ENCODE results near the gene PLK5.
"Not testable (repeated sequence)": the region's sequence is repeated elsewhere in the genome, so short reads cannot be mapped to it uniquely, and the experiment has no call there.

The PLK5 gene

DNA sequence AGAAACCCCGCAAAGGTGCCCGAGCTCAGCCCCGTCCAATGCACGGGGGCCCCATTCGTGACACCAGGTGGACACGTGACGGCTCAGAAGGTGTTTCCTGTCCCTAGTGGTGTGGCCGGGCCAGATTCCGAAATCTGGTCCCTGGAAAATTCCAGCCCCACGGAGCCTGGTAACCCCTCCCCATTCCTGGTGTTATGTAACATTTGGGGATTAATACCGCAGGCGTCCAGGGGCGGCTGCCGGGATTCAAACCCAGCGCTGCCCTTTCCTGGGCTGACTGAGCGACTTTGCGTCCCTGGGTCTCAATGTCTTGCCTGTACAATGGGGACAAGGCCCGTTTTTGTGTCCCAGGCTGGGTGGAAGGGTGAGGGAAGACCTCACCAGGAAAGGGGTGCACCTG lies 1.0 kb upstream of the PLK5 start:
- H3K36me3 Mint-ChIP-seq (ENCODE audit: low read depth), result no peaks in the 10 kb centered on the region
- H3K9me3 Mint-ChIP-seq, result no peaks in the 10 kb centered on the region
- DNase-seq, result no peak
- no peak overlapping the region for H3K27ac Mint-ChIP-seq
- no peak overlapping the region for H3K4me3 Mint-ChIP-seq
- H3K4me1 Mint-ChIP-seq (ENCODE audit: low read depth), result peaks cover 7% of the 10 kb centered on the region
- peaks cover 47% of the 10 kb centered on the region for H3K27me3 Mint-ChIP-seq

DNA sequence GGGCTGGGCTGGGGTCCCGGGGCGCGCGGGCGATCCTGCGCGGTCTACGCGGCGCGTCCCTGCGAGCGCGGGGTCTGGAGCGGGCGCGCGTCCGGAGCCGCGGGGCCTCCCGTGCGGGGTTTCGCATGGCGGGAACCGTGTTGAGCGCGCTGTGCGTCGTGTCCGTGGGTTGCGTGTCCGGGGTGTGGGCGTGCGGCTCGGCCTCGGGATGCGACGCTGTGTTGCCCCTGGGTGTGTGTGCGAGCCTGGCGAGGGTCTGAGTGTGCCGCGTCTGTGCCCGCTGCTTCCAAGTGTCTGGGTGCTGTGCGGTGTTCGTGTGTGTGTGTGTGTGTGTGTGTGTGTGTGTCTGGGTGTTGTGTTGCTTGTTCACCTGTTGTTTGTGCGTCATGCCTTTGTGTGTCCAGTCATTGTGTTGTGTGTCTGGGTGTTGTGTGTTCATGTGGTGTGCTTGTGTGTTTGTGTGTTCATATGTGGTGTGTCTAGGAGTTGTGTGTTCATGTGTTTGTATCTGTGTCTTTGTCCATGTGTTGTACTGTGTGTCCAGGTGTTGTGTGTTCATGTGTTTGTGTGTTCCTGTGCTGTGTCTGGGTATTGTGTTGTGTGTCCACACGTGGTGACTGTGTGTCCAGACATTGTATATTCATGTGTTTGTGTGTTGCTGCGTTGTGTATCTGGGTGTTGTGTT lies 552 bp downstream of the PLK5 start:
- peaks cover 47% of the 10 kb centered on the region for H3K27me3 Mint-ChIP-seq
- no peaks in the 10 kb centered on the region for H3K36me3 Mint-ChIP-seq (ENCODE audit: low read depth)
- no peaks in the 10 kb centered on the region for H3K9me3 Mint-ChIP-seq
- DNase-seq, result no peak
- peaks cover 7% of the 10 kb centered on the region for H3K4me1 Mint-ChIP-seq (ENCODE audit: low read depth)
- no peak overlapping the region for H3K27ac Mint-ChIP-seq
- no peak overlapping the region for H3K4me3 Mint-ChIP-seq

DNA sequence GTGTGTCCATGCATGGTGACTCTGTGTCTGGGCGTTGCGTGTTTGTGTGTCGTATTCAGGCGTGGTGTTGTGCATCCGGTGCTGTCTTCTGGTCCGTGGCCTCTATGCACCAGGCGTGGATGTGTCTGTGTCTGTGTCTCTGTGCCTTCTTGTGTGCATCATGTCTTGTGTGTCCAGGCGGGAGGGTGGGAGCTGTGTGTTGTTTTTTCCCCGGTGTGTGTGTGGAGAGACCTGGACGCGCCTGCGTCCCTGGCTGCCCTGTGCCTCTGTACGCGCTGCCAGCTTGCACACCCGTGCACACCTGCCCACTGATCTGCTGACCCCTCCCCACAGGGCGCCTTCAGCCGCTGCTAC lies 1.1 kb downstream of the PLK5 start:
- H3K9me3 Mint-ChIP-seq, result no peaks in the 10 kb centered on the region
- peaks cover 50% of the 10 kb centered on the region for H3K27me3 Mint-ChIP-seq
- H3K4me1 Mint-ChIP-seq (ENCODE audit: low read depth), result peaks cover 7% of the 10 kb centered on the region
- no peaks in the 10 kb centered on the region for H3K36me3 Mint-ChIP-seq (ENCODE audit: low read depth)
- DNase-seq, result no peak
- no peak overlapping the region for H3K27ac Mint-ChIP-seq
- H3K4me3 Mint-ChIP-seq, result no peak overlapping the region

DNA sequence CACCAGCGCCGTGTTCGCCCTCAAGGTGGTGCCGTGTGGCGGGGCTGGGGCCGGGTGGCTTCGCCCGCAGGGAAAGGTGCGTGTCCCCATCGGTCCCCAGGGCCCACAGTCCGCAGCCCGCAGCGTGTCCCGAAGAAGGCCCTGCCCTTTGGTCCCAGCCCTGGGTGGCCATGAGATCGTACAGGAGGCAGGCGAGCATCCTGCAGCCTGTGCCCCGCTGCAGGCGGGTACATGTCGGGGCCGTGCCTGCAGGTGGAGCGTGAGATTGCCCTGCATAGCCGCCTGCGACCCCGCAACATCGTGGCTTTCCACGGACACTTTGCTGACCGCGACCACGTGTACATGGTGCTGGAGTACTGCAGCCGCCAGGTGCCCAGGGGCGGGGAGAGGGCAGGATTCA lies 1.5 kb downstream of the PLK5 start:
- Mint-ChIP-seq H3K9me3 (no peaks in the 10 kb centered on the region), H3K36me3 (ENCODE audit: low read depth) (no peaks in the 10 kb centered on the region), H3K27ac (no peak overlapping the region), H3K27me3 (peaks cover 53% of the 10 kb centered on the region), H3K4me3 (no peak overlapping the region), H3K4me1 (ENCODE audit: low read depth) (peaks cover 7% of the 10 kb centered on the region)
- no peak for DNase-seq

DNA sequence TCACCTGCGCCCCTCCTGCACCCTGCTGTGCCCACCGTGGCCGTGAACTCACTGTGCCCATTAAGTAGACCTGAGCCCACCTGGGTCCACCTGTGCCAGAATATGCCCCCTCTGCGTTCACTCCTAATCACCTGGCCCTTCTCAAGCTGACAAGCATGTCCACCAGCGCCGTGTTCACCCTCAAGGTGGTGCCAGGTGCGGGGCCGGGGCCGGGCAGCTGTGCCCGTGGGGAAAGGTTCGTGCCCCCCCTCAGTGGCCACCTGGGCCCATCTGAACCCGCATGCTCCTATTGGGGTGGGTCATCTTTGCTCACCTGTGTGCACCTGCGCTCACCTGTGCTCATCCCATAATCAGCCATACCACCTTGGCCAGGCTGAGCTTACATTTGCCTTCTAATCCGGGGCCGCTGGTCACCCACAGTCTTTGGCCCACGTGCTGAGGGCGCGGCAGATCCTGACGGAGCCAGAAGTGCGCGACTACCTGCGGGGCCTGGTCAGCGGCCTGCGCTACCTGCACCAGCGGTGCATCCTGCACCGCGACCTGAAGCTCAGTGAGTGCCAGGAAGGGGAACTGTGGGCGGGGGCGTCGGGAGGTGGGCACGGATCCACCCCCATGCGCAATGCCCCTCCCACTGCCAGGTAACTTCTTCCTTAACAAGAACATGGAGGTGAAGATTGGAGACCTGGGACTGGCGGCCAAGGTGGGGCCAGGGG lies 2.3 kb downstream of the PLK5 start:
- Mint-ChIP-seq H3K4me1 (ENCODE audit: low read depth) (peaks cover 7% of the 10 kb centered on the region), H3K9me3 (no peaks in the 10 kb centered on the region), H3K36me3 (ENCODE audit: low read depth) (no peaks in the 10 kb centered on the region), H3K27me3 (peaks cover 53% of the 10 kb centered on the region), H3K4me3 (no peak overlapping the region), H3K27ac (no peak overlapping the region)
- DNase-seq, result no peak

DNA sequence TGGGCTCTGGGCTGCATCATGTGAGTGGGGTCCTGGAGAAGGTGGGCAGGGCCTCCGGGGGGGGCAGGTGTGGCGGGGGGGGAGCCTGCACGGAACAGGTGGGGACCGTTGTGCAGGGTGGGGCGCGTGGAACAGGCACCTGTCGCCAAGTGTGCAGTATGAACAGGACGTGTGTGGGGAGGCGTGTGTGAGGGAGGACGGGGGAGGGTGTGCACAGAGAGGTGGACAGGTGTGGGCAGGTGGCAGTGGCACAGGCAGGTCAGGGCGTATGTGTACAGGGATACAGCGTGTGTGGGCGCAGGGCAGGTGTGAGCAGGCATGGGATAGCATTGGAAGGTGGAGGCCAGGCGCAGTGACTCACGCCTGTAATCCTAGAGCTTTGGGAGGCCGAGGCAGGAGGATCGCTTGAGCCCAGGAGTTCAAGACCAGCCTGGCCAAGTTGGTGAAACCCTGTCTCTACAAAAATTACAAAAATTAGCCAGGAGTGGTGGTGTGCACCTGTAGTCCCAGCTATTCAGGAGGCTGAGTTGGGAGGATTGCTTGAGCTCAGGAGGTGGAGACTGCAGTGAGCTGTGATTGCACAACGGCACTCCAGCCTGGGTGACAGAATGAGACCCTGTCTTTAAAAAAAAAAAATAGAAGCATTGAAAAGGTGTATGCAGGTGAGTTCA lies 3.2 kb downstream of the PLK5 start:
- peaks cover 51% of the 10 kb centered on the region for H3K27me3 Mint-ChIP-seq

DNA sequence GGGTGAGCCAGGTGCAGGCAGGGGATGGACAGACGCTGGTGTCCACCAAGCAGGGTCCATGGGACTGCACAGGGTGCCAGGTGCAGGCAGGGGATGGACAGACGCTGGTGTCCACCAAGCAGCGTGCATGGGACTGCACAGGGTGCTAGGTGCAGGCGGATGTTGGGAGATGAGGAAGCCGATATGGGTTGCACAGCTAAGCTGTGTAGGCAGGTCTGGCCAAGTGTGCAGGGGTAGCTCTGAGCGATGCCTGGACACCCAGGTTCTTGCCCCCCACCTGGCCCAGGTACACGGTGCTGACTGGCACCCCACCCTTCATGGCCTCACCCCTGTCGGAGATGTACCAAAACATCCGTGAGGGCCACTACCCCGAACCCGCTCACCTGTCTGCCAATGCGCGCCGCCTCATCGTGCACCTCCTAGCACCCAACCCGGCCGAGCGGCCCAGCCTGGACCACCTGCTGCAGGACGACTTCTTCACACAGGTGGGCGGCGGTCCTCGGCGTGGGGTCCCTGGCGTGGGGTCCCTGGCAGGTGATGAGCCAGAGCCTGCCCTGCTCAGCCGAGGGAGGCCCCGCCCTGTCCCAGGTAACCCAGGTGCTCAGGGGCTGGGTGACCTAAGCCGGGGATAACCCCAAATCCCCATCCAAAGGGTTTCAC lies 3.9 kb downstream of the PLK5 start:
- peaks cover 49% of the 10 kb centered on the region for H3K27me3 Mint-ChIP-seq
- no peak overlapping the region for H3K27ac Mint-ChIP-seq
- DNase-seq, result no peak
- H3K4me1 Mint-ChIP-seq (ENCODE audit: low read depth), result peaks cover 7% of the 10 kb centered on the region
- no peaks in the 10 kb centered on the region for H3K36me3 Mint-ChIP-seq (ENCODE audit: low read depth)
- H3K4me3 Mint-ChIP-seq, result no peak overlapping the region
- H3K9me3 Mint-ChIP-seq, result no peaks in the 10 kb centered on the region

More for the DNA sequence above, 3.2 kb downstream of the PLK5 start:
- no peak for DNase-seq
- no peaks in the 10 kb centered on the region for H3K36me3 Mint-ChIP-seq (ENCODE audit: low read depth)
- no peak overlapping the region for H3K4me3 Mint-ChIP-seq
- H3K27ac Mint-ChIP-seq, result no peak overlapping the region
- H3K9me3 Mint-ChIP-seq, result no peaks in the 10 kb centered on the region
- H3K4me1 Mint-ChIP-seq (ENCODE audit: low read depth), result peaks cover 7% of the 10 kb centered on the region

DNA sequence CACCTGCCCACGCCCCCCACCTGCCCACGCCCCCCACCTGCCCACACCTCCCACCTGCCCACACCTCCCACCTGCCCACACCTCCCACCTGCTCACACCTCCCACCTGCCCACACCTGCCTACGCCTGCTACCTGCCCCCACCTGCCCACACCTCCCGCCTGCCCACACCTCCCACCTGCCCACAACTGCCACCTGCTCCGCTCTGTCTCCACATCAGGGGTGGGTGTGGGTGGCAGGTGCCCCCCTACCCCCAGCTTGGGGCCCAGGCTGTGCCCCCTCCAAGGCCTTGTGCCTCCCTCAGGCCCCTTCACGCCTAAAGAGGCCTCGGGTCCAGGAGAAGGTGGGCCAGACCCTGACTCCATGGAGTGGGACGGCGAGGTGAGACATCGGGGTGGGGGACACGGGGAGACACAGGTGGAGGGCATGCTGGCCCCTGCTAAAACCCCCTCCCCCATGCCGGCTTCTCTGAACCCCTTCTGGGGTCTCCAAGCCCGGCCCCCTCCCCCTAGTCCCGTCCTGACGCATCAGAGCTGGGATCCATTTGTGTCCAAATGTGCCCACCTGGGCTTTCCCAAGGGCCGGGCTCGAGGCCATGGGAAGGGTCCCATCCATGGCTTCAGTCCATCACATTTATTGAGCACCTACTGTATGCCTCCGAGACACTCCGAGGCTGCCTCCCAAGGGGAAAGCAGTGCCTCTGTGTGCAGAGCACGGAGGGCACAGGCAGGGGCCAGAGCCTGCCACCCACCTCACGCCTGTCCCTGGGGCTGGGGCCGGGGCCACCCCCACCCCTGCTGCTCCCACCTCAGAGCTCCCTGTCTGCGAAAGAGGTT lies 4.9 kb downstream of the PLK5 start:
- Mint-ChIP-seq H3K27me3 (peaks cover 45% of the 10 kb centered on the region), H3K4me3 (no peak overlapping the region), H3K36me3 (ENCODE audit: low read depth) (no peaks in the 10 kb centered on the region), H3K27ac (no peak overlapping the region), H3K9me3 (no peaks in the 10 kb centered on the region), H3K4me1 (ENCODE audit: low read depth) (peaks cover 7% of the 10 kb centered on the region)
- DNase-seq, result no peak

DNA sequence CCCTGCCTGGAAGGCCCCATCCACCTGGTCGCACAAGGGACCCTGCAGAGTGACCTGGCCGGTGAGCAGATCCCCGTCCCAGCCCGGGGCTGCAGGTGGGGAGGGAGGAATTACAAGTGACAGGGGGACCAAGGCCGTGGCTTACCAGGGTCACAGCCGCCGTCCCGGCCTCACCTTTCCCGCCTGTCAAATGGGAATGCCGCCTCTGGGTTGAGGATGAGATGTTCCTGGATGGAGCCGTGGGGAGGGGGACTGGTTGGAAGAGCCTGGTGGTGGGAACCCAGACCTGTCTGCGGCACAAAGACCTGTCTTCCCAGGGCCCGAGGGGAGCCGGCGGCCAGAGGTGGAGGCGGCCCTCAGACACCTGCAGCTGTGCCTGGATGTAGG lies 5.5 kb downstream of the PLK5 start:
- Mint-ChIP-seq H3K4me3 (no peak overlapping the region), H3K4me1 (ENCODE audit: low read depth) (peaks cover 5% of the 10 kb centered on the region), H3K9me3 (no peaks in the 10 kb centered on the region), H3K27me3 (peaks cover 42% of the 10 kb centered on the region), H3K27ac (no peak overlapping the region), H3K36me3 (ENCODE audit: low read depth) (no peaks in the 10 kb centered on the region)
- DNase-seq, result no peak

DNA sequence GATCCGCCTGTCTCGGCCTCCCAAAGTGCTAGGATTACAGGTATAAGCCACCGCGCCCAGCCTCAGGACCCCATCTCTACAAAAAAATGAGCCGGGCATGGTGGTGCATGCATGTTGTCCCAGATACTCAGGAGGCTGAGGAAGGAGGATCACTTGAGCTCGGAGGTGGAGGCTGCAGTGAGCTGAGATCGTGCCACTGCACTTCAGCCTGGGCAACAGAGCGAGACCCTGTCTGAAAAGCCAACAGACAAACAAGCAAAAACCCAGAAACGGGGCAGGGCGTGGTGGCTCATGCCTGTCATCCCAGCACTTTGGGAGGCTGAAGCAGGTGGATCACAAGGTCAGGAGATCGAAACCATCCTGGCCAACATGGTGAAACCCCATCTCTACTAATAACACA lies 7.0 kb downstream of the PLK5 start:
- not testable (repeated sequence) for H3K4me1 Mint-ChIP-seq (ENCODE audit: low read depth); H3K9me3 Mint-ChIP-seq
- peaks cover 39% of the 10 kb centered on the region for H3K27me3 Mint-ChIP-seq

DNA sequence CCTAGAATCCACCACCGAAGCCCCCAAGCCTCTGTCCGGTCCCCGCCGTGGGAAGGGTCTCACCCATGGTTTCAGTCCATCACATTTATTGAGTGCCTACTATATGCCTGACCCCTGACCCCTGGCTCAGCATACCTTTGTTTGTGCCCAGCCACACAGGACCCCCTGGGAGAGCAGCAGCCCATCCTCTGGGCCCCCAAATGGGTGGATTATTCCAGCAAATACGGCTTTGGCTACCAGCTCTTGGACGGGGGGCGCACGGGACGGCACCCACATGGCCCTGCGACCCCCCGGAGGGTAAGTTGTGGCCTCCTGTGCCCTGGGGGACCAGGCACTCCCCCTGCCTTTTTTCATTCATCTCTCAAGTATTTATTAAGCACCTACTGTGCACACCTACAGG lies 7.7 kb downstream of the PLK5 start:
- Mint-ChIP-seq H3K27ac (no peak overlapping the region), H3K27me3 (peaks cover 33% of the 10 kb centered on the region), H3K9me3 (no peaks in the 10 kb centered on the region), H3K36me3 (ENCODE audit: low read depth) (no peaks in the 10 kb centered on the region), H3K4me1 (ENCODE audit: low read depth) (no peaks in the 10 kb centered on the region), H3K4me3 (no peak overlapping the region)
- no peak for DNase-seq

More for the DNA sequence above, 7.0 kb downstream of the PLK5 start:
- not testable (repeated sequence) for DNase-seq; H3K4me3 Mint-ChIP-seq; H3K36me3 Mint-ChIP-seq (ENCODE audit: low read depth); H3K27ac Mint-ChIP-seq

DNA sequence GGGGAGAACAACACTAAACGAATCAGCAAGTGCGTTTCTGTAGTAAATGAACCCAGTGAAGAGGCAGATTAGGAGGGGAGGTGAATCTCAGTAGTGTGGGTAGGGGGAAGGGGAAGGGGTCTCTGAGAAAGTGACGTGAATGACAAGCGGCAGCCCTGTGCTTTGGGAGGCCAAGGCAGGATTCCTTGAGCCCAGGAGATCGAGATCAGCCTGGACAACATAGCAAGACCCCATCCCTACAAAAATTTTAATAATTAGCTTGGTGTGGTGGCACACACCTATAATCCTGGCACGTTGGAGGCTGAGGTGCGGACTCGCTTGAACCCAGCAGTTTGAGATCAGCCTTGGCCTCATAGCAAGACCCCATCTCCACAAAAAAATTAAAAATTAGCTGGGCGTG lies 8.1 kb downstream of the PLK5 start:
- Mint-ChIP-seq H3K27me3 (peaks cover 30% of the 10 kb centered on the region), H3K4me1 (ENCODE audit: low read depth) (no peaks in the 10 kb centered on the region), H3K36me3 (ENCODE audit: low read depth) (no peaks in the 10 kb centered on the region), H3K27ac (no peak overlapping the region), H3K4me3 (no peak overlapping the region), H3K9me3 (no peaks in the 10 kb centered on the region)
- DNase-seq, result no peak

DNA sequence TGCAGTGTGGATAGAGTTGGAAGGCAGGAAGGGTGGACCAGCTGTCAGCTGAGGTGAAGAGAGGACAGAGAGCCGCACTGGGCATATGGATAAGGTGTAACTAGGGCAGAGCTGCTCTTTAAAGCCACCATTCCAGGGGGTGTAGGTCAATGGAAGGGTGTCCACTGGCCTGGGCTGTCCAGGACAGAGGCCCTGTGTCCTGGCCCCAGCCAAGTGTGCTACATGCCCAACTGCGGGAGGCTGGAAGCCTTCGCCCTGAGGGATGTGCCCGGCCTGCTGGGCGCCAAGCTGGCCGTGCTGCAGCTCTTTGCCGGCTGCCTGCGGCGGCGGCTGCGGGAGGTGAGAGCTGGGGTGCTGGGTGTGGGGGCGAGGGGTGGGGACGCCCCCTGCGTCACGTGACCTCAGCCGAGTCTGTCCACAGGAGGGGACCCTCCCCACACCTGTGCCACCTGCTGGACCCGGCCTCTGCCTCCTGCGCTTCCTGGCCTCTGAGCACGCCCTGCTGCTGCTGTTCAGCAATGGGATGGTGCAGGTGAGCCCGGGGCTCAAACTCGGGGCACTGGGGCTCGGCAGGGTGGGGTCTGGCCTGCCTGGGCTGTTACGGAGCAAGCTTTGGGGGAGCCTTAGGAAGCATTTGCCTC lies 9.8 kb downstream of the PLK5 start:
- DNase-seq, result no peak
- H3K9me3 Mint-ChIP-seq, result no peaks in the 10 kb centered on the region
- no peaks in the 10 kb centered on the region for H3K4me1 Mint-ChIP-seq (ENCODE audit: low read depth)
- H3K36me3 Mint-ChIP-seq (ENCODE audit: low read depth), result no peaks in the 10 kb centered on the region
- H3K27ac Mint-ChIP-seq, result no peak overlapping the region
- peaks cover 25% of the 10 kb centered on the region for H3K27me3 Mint-ChIP-seq
- H3K4me3 Mint-ChIP-seq, result no peak overlapping the region

DNA sequence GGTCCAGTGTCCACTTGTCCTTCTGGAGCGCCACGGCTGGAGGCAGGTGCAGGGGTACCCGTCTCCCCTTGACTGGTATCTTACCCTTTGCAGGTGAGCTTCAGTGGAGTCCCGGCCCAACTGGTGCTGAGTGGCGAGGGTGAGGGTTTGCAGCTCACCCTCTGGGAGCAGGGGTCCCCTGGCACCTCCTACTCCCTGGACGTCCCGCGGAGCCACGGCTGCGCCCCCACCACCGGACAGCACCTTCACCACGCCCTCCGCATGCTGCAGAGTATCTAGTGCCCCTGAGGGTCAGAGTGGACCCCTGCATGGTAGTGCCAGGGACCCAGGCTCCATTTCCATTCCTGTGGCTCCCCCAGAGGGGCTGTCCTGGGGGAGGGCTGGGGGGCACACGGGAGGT lies 11.1 kb downstream of the PLK5 start:
- H3K27ac Mint-ChIP-seq, result no peak overlapping the region
- DNase-seq, result no peak
- no peaks in the 10 kb centered on the region for H3K4me1 Mint-ChIP-seq (ENCODE audit: low read depth)
- no peaks in the 10 kb centered on the region for H3K9me3 Mint-ChIP-seq
- H3K4me3 Mint-ChIP-seq, result no peak overlapping the region
- H3K36me3 Mint-ChIP-seq (ENCODE audit: low read depth), result no peaks in the 10 kb centered on the region
- peaks cover 27% of the 10 kb centered on the region for H3K27me3 Mint-ChIP-seq
